ENCODE results near the gene MTPN.

DNA sequence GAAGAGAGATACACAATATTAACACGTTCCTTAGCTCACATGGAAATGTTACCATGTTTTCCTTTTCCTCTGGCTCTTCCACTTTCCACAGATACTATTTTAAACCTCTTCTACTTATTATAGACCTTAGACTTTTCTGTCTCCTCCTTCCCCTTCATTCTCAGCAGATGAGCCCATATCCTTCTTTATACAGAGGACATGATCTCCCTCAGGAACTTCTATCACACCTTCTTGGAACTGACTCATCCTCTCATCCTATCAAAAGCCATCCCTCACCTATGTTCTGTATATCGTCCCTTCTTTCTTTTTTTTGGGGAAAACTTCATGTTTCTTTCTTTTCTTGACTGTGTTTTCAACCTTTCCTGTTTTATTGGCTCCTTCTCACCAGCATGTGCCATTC lies 20.8 kb downstream of the MTPN start:
- TF ChIP-seq CTCF (IDR thresholded peaks at IDR 0.05; ENCODE audit: insufficient read depth, low read depth, low read length) (no peak), EZH2 (IDR thresholded peaks at IDR 0.05; ENCODE audit: insufficient read depth, low read length) (no peak)
